Activated B cell treated with CpG ODN at 0.5 μM for 24 hours (primary cell): Measurements from ENCODE around the gene AIFM2. TPM values are rescaled to one million over a fixed set of nuclear protein-coding genes. Genes with fewer than 3 reads are reported as not detected.
A peak's percentile ranks its signal among the peaks of the same experiment; 100 is the strongest.

Experiments
- ATAC-seq: fragments of 200-7000 bp; cut with Tn5 transposase; one replicate; pipeline ENCODE4 v1.10.0; 2021; ENCODE audit warnings: low read depth, mild to moderate bottlenecking, moderate library complexity
- CTCF ChIA-PET: fragments of 350-600 bp; sonication (Branson Sonifier 250); formaldehyde crosslinking; loops from one replicate; lab custom pipeline; 2021; ENCODE audit warnings: antibody characterized with exemption; lab: Charles Lee
- POLR2A ChIA-PET: fragments of 350-600 bp; sonication (Branson Sonifier 250); formaldehyde crosslinking; loops from one replicate; lab custom pipeline; 2021; ENCODE audit warnings: antibody characterized with exemption; lab: Charles Lee
- DNase-seq: peaks from one replicate; pipeline ENCODE4 v3.0.0; 2022
- H3K27ac Mint-ChIP-seq: one replicate; pipeline ENCODE4 v1.8.0; 2020; ENCODE audit warnings: mixed read lengths
- H3K27me3 Mint-ChIP-seq: one replicate; pipeline ENCODE4 v1.8.0; 2021; ENCODE audit warnings: mixed read lengths
- H3K36me3 Mint-ChIP-seq: one replicate; pipeline ENCODE4 v1.8.0; 2021; ENCODE audit warnings: low read depth, mixed read lengths
- H3K4me1 Mint-ChIP-seq: one replicate; pipeline ENCODE4 v1.8.0; 2021; ENCODE audit warnings: mixed read lengths
- H3K4me3 Mint-ChIP-seq: one replicate; pipeline ENCODE4 v1.8.0; 2020; ENCODE audit warnings: mild to moderate bottlenecking, mixed read lengths
- H3K9me3 Mint-ChIP-seq: one replicate; pipeline ENCODE4 v1.8.0; 2020; ENCODE audit warnings: mixed read lengths
- CTCF ChIP-seq: fragments of 200-600 bp; IDR thresholded peaks from one replicate; pipeline ENCODE4 v1.8.0; 2022; ENCODE audit warnings: antibody characterized with exemption, mild to moderate bottlenecking
- intact Hi-C: fragments of 100-400 bp; cut with micrococcal nuclease; formaldehyde crosslinking; loops from one replicate; pipeline ENCODE4 v1.15.1; 2024
- total RNA-seq: library from RNA; stranded (reverse); gene quantifications from 2 replicates; pipeline ENCODE4 v1.2.3, GENCODE V29; 2022

Gene AIFM2
- total RNA-seq, 1 donor from 2014 or later: 10.8 TPM

GRCh38 chr10:70144372-70145110 lies 11.9 kb upstream of the AIFM2 start:
- CTCF ChIA-PET: interaction anchor here (1.9 to 2.6 kb wide), 3 partner anchors 26 to 81 kb away, joined by 4 to 17 read pairs (median 16); partner anchors contain the start of gene SAR1A
- TF ChIP-seq CTCF: no peak
- Mint-ChIP-seq H3K36me3 (peaks cover 13% of the 10 kb centered on the region), H3K4me3 (peak overlapping the region; percentile 95), H3K27me3 (no peaks in the 10 kb centered on the region), H3K9me3 (no peaks in the 10 kb centered on the region), H3K27ac (peak overlapping the region; percentile 68), H3K4me1 (peaks cover 27% of the 10 kb centered on the region)
- POLR2A ChIA-PET: interaction anchor here (1.2 to 6.7 kb wide), 4 partner anchors 9 to 25 kb away, joined by 3 to 106 read pairs (median 4); partner anchors contain the start of gene SAR1A
- DNase-seq (no peak), ATAC-seq (no peak)
- intact Hi-C loops: loop anchor here (1.0 to 10.0 kb wide), 7 partner anchors 12 to 1422 kb away; partner anchors contain the start of genes AIFM2, CCAR1, FAM241B and PCBD1

DNA sequence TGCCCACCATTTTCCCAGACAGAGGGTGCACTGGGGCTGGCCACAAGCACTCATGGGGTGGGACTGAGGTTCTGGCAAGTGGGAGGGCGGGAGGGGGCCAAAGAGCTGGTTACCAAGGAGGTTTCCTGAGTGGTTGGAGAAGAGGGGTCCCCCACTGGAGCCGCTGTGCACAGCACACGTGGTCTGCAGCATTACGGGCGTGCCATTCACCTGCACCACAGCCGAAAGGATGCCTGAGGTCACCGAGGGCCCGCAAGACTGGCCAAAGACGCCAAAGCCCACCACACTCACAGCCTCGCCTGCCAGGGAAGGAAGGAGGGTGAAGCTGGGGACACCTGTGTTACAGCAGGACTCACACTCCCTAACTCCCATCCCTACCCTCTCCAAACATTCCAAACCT lies 9.9 kb upstream of the AIFM2 start:
- POLR2A ChIA-PET: interaction anchor here (6.7 kb wide), 1 partner anchor 27 kb away, joined by 106 read pairs; the partner anchor contains the start of gene SAR1A
- no peak overlapping the region for H3K27ac Mint-ChIP-seq
- CTCF ChIA-PET: interaction anchor here (1.2 kb wide), 1 partner anchor 27 kb away, joined by 3 read pairs; no protein-coding TSS in a partner anchor
- H3K36me3 Mint-ChIP-seq: peaks cover 18% of the 10 kb centered on the region
- intact Hi-C loops: loop anchor here (10.0 kb wide), 2 partner anchors 508 to 742 kb away; partner anchors contain the start of genes FAM241B and PCBD1
- no peaks in the 10 kb centered on the region for H3K27me3 Mint-ChIP-seq
- H3K9me3 Mint-ChIP-seq: no peaks in the 10 kb centered on the region
- no peak overlapping the region for H3K4me3 Mint-ChIP-seq
- no peak for TF ChIP-seq CTCF
- ATAC-seq (no peak), DNase-seq (no peak)
- peaks cover 27% of the 10 kb centered on the region for H3K4me1 Mint-ChIP-seq

DNA sequence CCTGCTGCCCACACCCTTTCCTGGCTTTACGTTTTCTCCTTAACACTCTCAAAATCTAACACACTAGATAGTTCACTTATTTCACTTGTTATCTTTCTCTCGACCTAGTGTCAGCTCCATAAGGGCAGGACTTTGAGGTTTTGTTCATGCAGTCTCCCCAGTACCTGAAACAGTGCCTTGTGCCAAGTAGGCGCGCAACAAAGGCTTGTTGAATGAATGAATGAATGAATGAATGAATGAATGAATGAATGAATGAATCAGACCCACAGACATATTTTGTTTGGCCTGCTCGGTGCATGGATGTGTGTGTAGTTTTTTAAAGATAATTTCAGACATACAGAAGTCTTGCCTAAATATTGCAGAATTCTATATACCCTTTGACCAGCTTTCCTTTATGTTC lies 7.7 kb upstream of the AIFM2 start:
- no peaks in the 10 kb centered on the region for H3K9me3 Mint-ChIP-seq
- H3K4me3 Mint-ChIP-seq: no peak overlapping the region
- ATAC-seq: no peak
- H3K4me1 Mint-ChIP-seq: peaks cover 20% of the 10 kb centered on the region
- ChIA-PET CTCF (no interaction called here), POLR2A (interaction anchor here (0.6 to 0.7 kb wide), 2 partner anchors 26 to 30 kb away, joined by 3 to 8 read pairs; partner anchors contain the start of gene SAR1A)
- no peaks in the 10 kb centered on the region for H3K27me3 Mint-ChIP-seq
- no peak overlapping the region for H3K27ac Mint-ChIP-seq
- DNase-seq: no peak
- intact Hi-C loops: loop anchor here (10.0 kb wide), 2 partner anchors 505 to 745 kb away; partner anchors contain the start of genes FAM241B and PCBD1
- no peak for TF ChIP-seq CTCF
- H3K36me3 Mint-ChIP-seq: peaks cover 18% of the 10 kb centered on the region

GRCh38 chr10:70139997-70140250 lies 7.3 kb upstream of the AIFM2 start:
- TF ChIP-seq CTCF: no peak
- intact Hi-C loops: loop anchor here (10.0 kb wide), 2 partner anchors 505 to 745 kb away; partner anchors contain the start of genes FAM241B and PCBD1
- H3K27ac Mint-ChIP-seq: no peak overlapping the region
- no peaks in the 10 kb centered on the region for H3K9me3 Mint-ChIP-seq
- H3K27me3 Mint-ChIP-seq: no peaks in the 10 kb centered on the region
- ATAC-seq (no peak), DNase-seq (no peak)
- ChIA-PET POLR2A (no interaction called here), CTCF (no interaction called here)
- H3K4me3 Mint-ChIP-seq: no peak overlapping the region
- H3K36me3 Mint-ChIP-seq: peaks cover 18% of the 10 kb centered on the region
- H3K4me1 Mint-ChIP-seq: peaks cover 17% of the 10 kb centered on the region
